Body of pancreas (tissue), 4 donors: ENCODE measurements around the gene NMRK2. TPM values are rescaled to one million over a fixed set of nuclear protein-coding genes. Genes with fewer than 3 reads are reported as not detected.

Experiments
- ATAC-seq: fragments of 150-250 bp; one replicate; pipeline ENCODE4 v1.9.1; 2016
- DNase-seq, 4 donors: peaks; one replicate each; pipeline ENCODE4 v3.0.0-alpha.2; 2019
- H3K27ac ChIP-seq, 4 donors: fragments of 200-600 bp; sonication (generic); 1 replicate in 3 of 4; 2 replicates in 1 of 4; pipeline versions ENCODE4 v1.5.1 to v1.6.1; 2016 to 2019; ENCODE audit warnings: mild to moderate bottlenecking in 1 of 4, mixed read lengths in 1 of 4, moderate library complexity in 1 of 4
- H3K27me3 ChIP-seq, 2 donors: fragments of 200-600 bp; sonication (generic); one replicate each; pipeline ENCODE4 v1.6.0; 2016; ENCODE audit warnings: mild to moderate bottlenecking in 1 of 2
- H3K36me3 ChIP-seq, 2 donors: fragments of 200-600 bp; sonication (generic); replicated peaks in 1 of 2; 2 replicates each; pipeline ENCODE4 v1.5.1; 2016; ENCODE audit warnings: low read depth in 2 of 2; ENCODE audit not compliant: insufficient read depth in 1 of 2
- H3K4me1 ChIP-seq: fragments of 200-600 bp; sonication (generic); one replicate; pipeline ENCODE4 v1.6.0; 2016
- H3K4me3 ChIP-seq, 2 donors: fragments of 200-600 bp; sonication (generic); 1 replicate in 1 of 2; 2 replicates in 1 of 2; pipeline ENCODE4 v1.5.1; 2016 to 2019
- H3K9me3 ChIP-seq, 3 donors: fragments of 200-600 bp; sonication (generic); 1 replicate in 2 of 3; 2 replicates in 1 of 3; pipeline ENCODE4 v1.5.1; 2016
- POLR2A ChIP-seq, 3 donors: fragments of 450-650 bp; IDR thresholded peaks; one replicate each; pipeline ENCODE4 v1.6.1; 2016; ENCODE audit warnings: antibody characterized with exemption in 3 of 3, mild to moderate bottlenecking in 2 of 3
- WGBS, 2 donors: methylation state at CpG; one replicate each; pipeline ENCODE4 v1.1.5; 2017; 5-methylcytosine and 5-hydroxymethylcytosine counted together
- intact Hi-C: fragments of 100-400 bp; cut with DNase I; formaldehyde crosslinking; loops from one replicate; pipeline ENCODE4 v1.15.1; 2023
- total RNA-seq, 2 donors: library from RNA; depleted of rRNA; stranded (reverse); fragments of >200 nt; gene quantifications; one replicate each; pipeline ENCODE4 v1.1.0, GENCODE V29; 2016
- TF ChIP-seq, protein P1 (sequence below), 7 experiments: fragments of 450-650 bp in 4 of 7; fragments of 200-600 bp in 3 of 7; sonication (generic) in 3 of 7; IDR thresholded peaks; one replicate each; pipeline ENCODE4 v1.5.1; 2016 to 2019; ENCODE audit warnings: antibody characterized with exemption in 7 of 7

NMRK2 gene
- total RNA-seq, 2 donors from 2014 or later: not detected

DNA sequence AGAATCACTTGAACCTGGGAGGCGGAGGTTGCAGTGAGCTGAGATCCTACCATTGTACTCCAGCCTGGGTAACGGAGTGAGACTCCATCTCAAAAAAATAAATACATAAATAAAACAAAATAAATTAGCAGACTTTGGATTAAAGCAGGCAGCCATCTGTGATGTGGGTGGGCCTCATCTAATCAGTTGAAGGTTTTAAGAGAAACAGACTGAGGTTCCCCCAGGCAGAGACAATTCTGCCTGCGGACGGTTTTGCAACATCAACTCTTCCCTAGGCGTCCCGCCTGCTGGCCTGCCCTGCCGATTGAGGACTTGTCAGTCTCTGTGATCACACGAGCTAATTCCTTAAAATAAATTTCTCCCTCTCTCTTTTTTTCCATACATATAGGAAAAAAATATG, 28.6 kb upstream of the NMRK2 start:
- H3K27ac ChIP-seq: no peak overlapping the region
- H3K36me3 ChIP-seq: no peaks in the 10 kb centered on the region
- DNase-seq (no peak), ATAC-seq (no peak)
- TF ChIP-seq, protein P1, sequence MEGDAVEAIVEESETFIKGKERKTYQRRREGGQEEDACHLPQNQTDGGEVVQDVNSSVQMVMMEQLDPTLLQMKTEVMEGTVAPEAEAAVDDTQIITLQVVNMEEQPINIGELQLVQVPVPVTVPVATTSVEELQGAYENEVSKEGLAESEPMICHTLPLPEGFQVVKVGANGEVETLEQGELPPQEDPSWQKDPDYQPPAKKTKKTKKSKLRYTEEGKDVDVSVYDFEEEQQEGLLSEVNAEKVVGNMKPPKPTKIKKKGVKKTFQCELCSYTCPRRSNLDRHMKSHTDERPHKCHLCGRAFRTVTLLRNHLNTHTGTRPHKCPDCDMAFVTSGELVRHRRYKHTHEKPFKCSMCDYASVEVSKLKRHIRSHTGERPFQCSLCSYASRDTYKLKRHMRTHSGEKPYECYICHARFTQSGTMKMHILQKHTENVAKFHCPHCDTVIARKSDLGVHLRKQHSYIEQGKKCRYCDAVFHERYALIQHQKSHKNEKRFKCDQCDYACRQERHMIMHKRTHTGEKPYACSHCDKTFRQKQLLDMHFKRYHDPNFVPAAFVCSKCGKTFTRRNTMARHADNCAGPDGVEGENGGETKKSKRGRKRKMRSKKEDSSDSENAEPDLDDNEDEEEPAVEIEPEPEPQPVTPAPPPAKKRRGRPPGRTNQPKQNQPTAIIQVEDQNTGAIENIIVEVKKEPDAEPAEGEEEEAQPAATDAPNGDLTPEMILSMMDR (IDR thresholded peaks at IDR 0.05): no peak
- TF ChIP-seq POLR2A (IDR thresholded peaks at IDR 0.05): no peak
- no peaks in the 10 kb centered on the region for H3K9me3 ChIP-seq
- 83 to 92% methylated on average over 8 of the region's 8 CpGs for WGBS, 2 donors
- H3K4me3 ChIP-seq: no peak overlapping the region
- intact Hi-C loops: no loop called here
- H3K4me1 ChIP-seq: no peaks in the 10 kb centered on the region
- no peaks in the 10 kb centered on the region for H3K27me3 ChIP-seq

DNA sequence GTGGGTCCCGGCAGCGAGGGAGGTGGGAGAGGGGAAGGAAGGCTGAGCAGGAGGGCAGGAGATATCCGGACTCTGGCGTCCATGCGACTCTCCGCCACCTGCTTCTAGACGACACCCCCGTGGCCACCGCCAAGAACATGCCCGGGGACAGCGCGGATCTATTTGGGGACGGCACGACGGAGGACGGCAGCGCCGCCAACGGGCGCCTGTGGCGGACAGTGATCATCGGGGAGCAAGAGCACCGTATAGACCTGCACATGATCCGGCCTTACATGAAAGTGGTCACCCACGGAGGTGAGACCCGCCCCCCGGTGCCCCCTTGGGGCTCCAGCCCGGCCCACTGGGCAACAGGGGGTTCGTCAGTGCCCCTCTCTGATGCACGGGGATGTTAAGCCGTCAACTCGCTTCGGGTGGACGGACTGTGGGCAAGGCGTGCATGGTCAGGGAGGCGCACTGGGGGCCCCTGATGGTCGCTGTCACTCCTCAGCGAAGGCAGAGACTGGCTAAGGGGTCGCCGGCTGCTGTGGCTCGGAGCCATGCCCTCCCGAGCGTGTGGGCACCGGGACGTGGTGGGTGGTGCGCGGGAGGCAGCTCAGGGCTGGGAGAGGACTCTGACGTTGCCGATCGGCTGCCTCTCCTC, 25.1 kb upstream of the NMRK2 start:
- TF ChIP-seq POLR2A (IDR thresholded peaks at IDR 0.05): no peak
- TF ChIP-seq, protein P1 (IDR thresholded peaks at IDR 0.05): no peak
- H3K9me3 ChIP-seq: peaks cover 0 to 11% (median 0%) of the 10 kb centered on the region in 3 donors
- H3K27ac ChIP-seq: no peak overlapping the region
- ATAC-seq: no peak
- H3K4me1 ChIP-seq: no peaks in the 10 kb centered on the region
- H3K27me3 ChIP-seq: no peaks in the 10 kb centered on the region
- DNase-seq: no peak
- intact Hi-C loops: no loop called here
- H3K4me3 ChIP-seq: no peak overlapping the region
- 73 to 77% methylated on average over 22 to 46 of the region's 50 CpGs for WGBS, 2 donors
- no peaks in the 10 kb centered on the region for H3K36me3 ChIP-seq

DNA sequence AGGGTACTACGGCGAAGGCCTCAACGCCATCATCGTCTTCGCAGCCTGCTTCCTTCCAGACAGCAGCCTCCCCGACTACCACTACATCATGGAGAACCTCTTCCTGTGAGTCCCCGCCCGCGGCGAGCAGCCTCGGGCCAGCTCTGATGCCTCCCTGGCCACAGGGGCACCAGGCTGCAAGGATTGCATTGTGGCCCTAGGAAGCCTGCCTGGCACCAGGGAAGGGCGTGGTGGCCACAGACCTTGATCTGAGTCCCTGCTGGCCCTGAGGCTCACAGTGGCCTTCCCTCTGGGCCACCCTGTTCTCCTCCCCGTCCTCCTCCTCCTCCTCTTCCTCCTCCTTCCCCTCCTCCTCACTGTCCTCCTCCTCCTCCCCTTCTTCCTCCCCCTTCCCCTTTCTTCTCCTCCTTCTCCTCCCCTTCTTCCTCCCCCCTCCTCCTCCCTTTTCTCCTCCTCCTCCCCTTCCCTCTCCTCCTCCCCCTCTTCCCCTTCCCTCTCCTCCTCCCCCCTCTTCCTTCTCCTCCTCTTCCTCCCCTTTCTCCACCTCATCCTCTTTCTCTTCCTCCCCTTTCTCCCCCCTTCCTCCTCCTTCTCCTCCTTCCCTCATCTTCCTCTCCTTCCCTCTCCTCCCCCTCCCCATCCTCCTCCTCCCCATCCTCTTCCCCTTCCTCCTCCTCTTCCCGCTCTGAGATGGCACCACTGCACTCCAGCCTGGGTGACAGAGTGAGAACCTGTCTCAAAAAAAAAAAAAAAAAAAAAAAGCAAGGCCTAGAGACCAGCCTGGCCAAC, 24.4 kb upstream of the NMRK2 start:
- intact Hi-C loops: no loop called here
- no peaks in the 10 kb centered on the region for H3K4me1 ChIP-seq
- WGBS, 2 donors: 61 to 73% methylated on average over 3 to 11 of the region's 14 CpGs
- H3K36me3 ChIP-seq: no peaks in the 10 kb centered on the region
- no peak for ATAC-seq
- no peak overlapping the region for H3K4me3 ChIP-seq
- no peak for TF ChIP-seq POLR2A (IDR thresholded peaks at IDR 0.05)
- TF ChIP-seq, protein P1 (IDR thresholded peaks at IDR 0.05): no peak
- H3K27me3 ChIP-seq: no peaks in the 10 kb centered on the region
- no peak overlapping the region for H3K27ac ChIP-seq
- peaks cover 0 to 11% (median 0%) of the 10 kb centered on the region in 3 donors for H3K9me3 ChIP-seq
- no peak for DNase-seq

DNA sequence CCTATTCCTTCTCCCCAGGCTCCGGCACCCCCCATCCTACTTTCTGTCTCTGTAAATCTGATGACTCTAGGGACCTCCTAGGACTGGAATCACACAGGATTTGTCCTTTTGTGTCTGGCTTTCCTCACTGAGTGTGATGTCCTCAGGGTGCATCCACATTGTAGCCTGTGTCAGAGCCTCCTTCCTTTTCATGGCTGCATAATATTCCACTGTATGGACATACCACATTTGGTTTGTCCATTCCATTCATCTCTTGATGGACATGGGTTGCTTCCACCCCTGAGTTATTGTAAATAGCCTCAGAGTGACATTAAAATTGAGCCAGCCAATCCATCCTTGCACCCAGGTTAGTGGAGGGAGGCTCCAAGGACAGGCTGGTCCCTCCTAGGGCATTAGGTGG, 22.8 kb upstream of the NMRK2 start:
- TF ChIP-seq POLR2A (IDR thresholded peaks at IDR 0.05): no peak
- TF ChIP-seq, protein P1 (IDR thresholded peaks at IDR 0.05): no peak
- 86 to 100% methylated on average over 1 of the region's 1 CpG for WGBS, 2 donors
- ATAC-seq (no peak), DNase-seq (no peak)
- H3K4me1 ChIP-seq: no peaks in the 10 kb centered on the region
- intact Hi-C loops: no loop called here
- H3K9me3 ChIP-seq: peaks cover 0 to 11% (median 0%) of the 10 kb centered on the region in 3 donors
- H3K27ac ChIP-seq: no peak overlapping the region
- H3K36me3 ChIP-seq: no peaks in the 10 kb centered on the region
- H3K4me3 ChIP-seq: no peak overlapping the region
- no peaks in the 10 kb centered on the region for H3K27me3 ChIP-seq
